DMS79 treated with DMSO at 0.1 percent for 48 hours (cell line): ENCODE data around the gene IRAK1.
A peak's percentile ranks its signal among the peaks of the same experiment; 100 is the strongest.

ENCODE experiments used
- DNase-seq: peaks from one replicate; lab custom pipeline; 2025; lab: John Stamatoyannopoulos, UW

Gene IRAK1

GRCh38 chrX:154019061-154019621, 561 bp downstream of the IRAK1 start:
- no peak for DNase-seq

GRCh38 chrX:154018518-154019060, 1.1 kb downstream of the IRAK1 start:
- no peak for DNase-seq

GRCh38 chrX:154017766-154018517, 1.8 kb downstream of the IRAK1 start:
- DNase-seq: no peak

- DNase-seq: no peak
Measured at GRCh38 chrX:154016366-154017076, 3.2 kb downstream of the IRAK1 start.

GRCh38 chrX:154015581-154016264, 4.0 kb downstream of the IRAK1 start:
- DNase-seq: no peak

- DNase-seq: no peak
Measured at GRCh38 chrX:154014429-154015380, 5.0 kb downstream of the IRAK1 start.

- DNase-seq: peak; percentile 9
Measured at GRCh38 chrX:154013614-154014360, 5.9 kb downstream of the IRAK1 start.

- DNase-seq: no peak
Measured at GRCh38 chrX:154013001-154013421, 6.7 kb downstream of the IRAK1 start.

GRCh38 chrX:154012336-154012991, 7.2 kb downstream of the IRAK1 start:
- DNase-seq: no peak

- no peak for DNase-seq
Measured at GRCh38 chrX:154011376-154012335, 8.0 kb downstream of the IRAK1 start.

- DNase-seq: no peak
Measured at GRCh38 chrX:154010330-154011087, 9.2 kb downstream of the IRAK1 start.

- no peak for DNase-seq
Measured at GRCh38 chrX:154008521-154008920, 11.2 kb downstream of the IRAK1 start.

- no peak for DNase-seq
Measured at GRCh38 chrX:154006947-154007346, 12.8 kb downstream of the IRAK1 start.

- DNase-seq: no peak
Measured at GRCh38 chrX:154004315-154004714, 15.4 kb downstream of the IRAK1 start.

GRCh38 chrX:154002215-154002719, 17.4 kb downstream of the IRAK1 start:
- peak; percentile 7 for DNase-seq

- DNase-seq: no peak
Measured at GRCh38 chrX:154000051-154000450, 19.7 kb downstream of the IRAK1 start.

GRCh38 chrX:153999359-154000037, 20.2 kb downstream of the IRAK1 start:
- DNase-seq: no peak
